ENCODE results near the gene COBLL1. TPM values are rescaled to one million over a fixed set of nuclear protein-coding genes. Genes with fewer than 3 reads are reported as not detected.

The COBLL1 gene
- total RNA-seq, 1 experiment from 2014 or later = 5.9 TPM

- Histone ChIP-seq H3K9ac (ENCODE audit: extremely low read depth, insufficient read length, low read length) (no peak overlapping the region), H3K18ac (ENCODE audit: insufficient read length, low read depth, low read length) (no peak overlapping the region), H4K5ac (ENCODE audit: insufficient read length, low read depth, low read length) (no peak overlapping the region), H3K27ac (ENCODE audit: insufficient read length, low read depth, low read length) (no peak overlapping the region), H4K91ac (ENCODE audit: insufficient read length, low read depth, low read length) (no peak overlapping the region), H3K79me1 (ENCODE audit: insufficient read depth, low read depth, low read length, poor library complexity, severe bottlenecking) (no peaks in the 10 kb centered on the region), H3K56ac (ENCODE audit: insufficient read length, low read depth, low read length) (no peak overlapping the region), H3K23ac (ENCODE audit: insufficient read length, low read depth, low read length) (no peak overlapping the region), H3K9me3 (ENCODE audit: control insufficient read depth, low read depth, low read length) (no peaks in the 10 kb centered on the region), H4K20me1 (ENCODE audit: control insufficient read depth, insufficient read depth, insufficient read length) (no peaks in the 10 kb centered on the region), H3K4me1 (ENCODE audit: insufficient read depth, low read length) (no peaks in the 10 kb centered on the region), H4K8ac (replicated peaks; ENCODE audit: insufficient read length, low read depth, low read length) (no peak overlapping the region), H3K14ac (ENCODE audit: insufficient read depth, low read length) (no peak overlapping the region), H3T11ph (ENCODE audit: low read length) (no peak overlapping the region), H3K79me2 (ENCODE audit: insufficient read depth, low read length) (no peaks in the 10 kb centered on the region), H2AFZ (ENCODE audit: low read length) (no peak overlapping the region), H2BK20ac (ENCODE audit: low read depth, low read length, poor library complexity, severe bottlenecking) (no peak overlapping the region), H2AK5ac (ENCODE audit: insufficient read length, low read length) (no peak overlapping the region), H2BK12ac (ENCODE audit: insufficient read length, low read depth, low read length) (no peak overlapping the region), H3K4ac (ENCODE audit: low read depth, low read length) (no peak overlapping the region), H3K27me3 (ENCODE audit: insufficient read depth, low read length) (no peaks in the 10 kb centered on the region), H2BK5ac (ENCODE audit: insufficient read length, low read length) (no peak overlapping the region), H3K4me2 (ENCODE audit: insufficient read depth, insufficient read length, low read length) (no peak overlapping the region), H2BK15ac (ENCODE audit: low read depth, low read length) (no peak overlapping the region), H3K23me2 (ENCODE audit: insufficient read length, low read depth, low read length, poor library complexity, severe bottlenecking) (no peaks in the 10 kb centered on the region), H2BK120ac (ENCODE audit: low read depth, low read length, poor library complexity, severe bottlenecking) (no peak overlapping the region)
- H3K27ac Mint-ChIP-seq = no peak overlapping the region
- H3K27me3 Mint-ChIP-seq (ENCODE audit: low read depth) = no peaks in the 10 kb centered on the region
- H3K4me1 Mint-ChIP-seq = no peaks in the 10 kb centered on the region
- no peaks in the 10 kb centered on the region for H3K36me3 Mint-ChIP-seq (ENCODE audit: insufficient read depth in 1 of 3, low read depth in 3 of 3)
- no peak for DNase-seq
- TF ChIP-seq CTCF (conservative IDR thresholded peaks at IDR 0.05) = no peak
- H3K4me3 Mint-ChIP-seq = no peak overlapping the region
- no peaks in the 10 kb centered on the region for H3K9me3 Mint-ChIP-seq
Observed at GRCh38 chr2:164669291-164669690, 172.3 kb downstream of the COBLL1 start.
